Cerebellar nuclear complex (tissue), 1 donor: ENCODE results near the gene AKIRIN2.
"Not testable (repeated sequence)": the region's sequence is repeated elsewhere in the genome, so short reads cannot be mapped to it uniquely, and the experiment has no call there.

Experiments used
- DNase-seq, 2 experiments: peaks; one replicate each; lab custom pipeline; 2025; lab: John Stamatoyannopoulos, UW

Gene AKIRIN2

GRCh38 chr6:87718662-87719433 lies 16.8 kb upstream of the AKIRIN2 start:
- no peak for DNase-seq

- no peak for DNase-seq
Measured at GRCh38 chr6:87716928-87717614, 15.0 kb upstream of the AKIRIN2 start.

- DNase-seq = no peak
Measured at GRCh38 chr6:87714093-87714842, 12.2 kb upstream of the AKIRIN2 start.

- DNase-seq = not testable (repeated sequence)
Measured at GRCh38 chr6:87712713-87713112, 10.7 kb upstream of the AKIRIN2 start.

GRCh38 chr6:87710090-87710489 lies 8.1 kb upstream of the AKIRIN2 start:
- DNase-seq = no peak

GRCh38 chr6:87708581-87709427 lies 6.8 kb upstream of the AKIRIN2 start:
- DNase-seq = not testable (repeated sequence)

GRCh38 chr6:87706187-87706966 lies 4.3 kb upstream of the AKIRIN2 start:
- DNase-seq = no peak

GRCh38 chr6:87705070-87705691 lies 3.1 kb upstream of the AKIRIN2 start:
- no peak for DNase-seq

GRCh38 chr6:87703039-87703438 lies 1.0 kb upstream of the AKIRIN2 start:
- DNase-seq = not testable (repeated sequence)

- DNase-seq = no peak
Measured at GRCh38 chr6:87702589-87702945, 534 bp upstream of the AKIRIN2 start.

GRCh38 chr6:87701344-87701675 lies 723 bp downstream of the AKIRIN2 start:
- DNase-seq = no peak

- no peak for DNase-seq
Measured at GRCh38 chr6:87700397-87701343, 1.4 kb downstream of the AKIRIN2 start.

GRCh38 chr6:87699576-87699975 lies 2.5 kb downstream of the AKIRIN2 start:
- no peak for DNase-seq

- DNase-seq = no peak
Measured at GRCh38 chr6:87698547-87699006, 3.5 kb downstream of the AKIRIN2 start.

GRCh38 chr6:87697581-87698546 lies 4.2 kb downstream of the AKIRIN2 start:
- DNase-seq = no peak

GRCh38 chr6:87696817-87697216 lies 5.2 kb downstream of the AKIRIN2 start:
- DNase-seq = not testable (repeated sequence)

GRCh38 chr6:87692086-87692485 lies 9.9 kb downstream of the AKIRIN2 start:
- DNase-seq = no peak

GRCh38 chr6:87690441-87690840 lies 11.6 kb downstream of the AKIRIN2 start:
- no peak for DNase-seq
